Colonic mucosa (tissue), 4 donors: Measurements from ENCODE around the gene CNIH4. TPM values are rescaled to one million over a fixed set of nuclear protein-coding genes. Genes with fewer than 3 reads are reported as not detected.

ENCODE experiments used
- DNase-seq: peaks from one replicate; pipeline ENCODE4 v3.0.0-alpha.2; 2020
- H3K27ac ChIP-seq: fragments of 200-600 bp; one replicate; pipeline ENCODE4 v1.8.0; 2021
- H3K27me3 ChIP-seq: fragments of 200-600 bp; one replicate; pipeline ENCODE4 v1.8.0; 2021
- H3K36me3 ChIP-seq: fragments of 200-600 bp; one replicate; pipeline ENCODE4 v1.8.0; 2021
- H3K4me1 ChIP-seq: fragments of 200-600 bp; one replicate; pipeline ENCODE4 v1.8.0; 2021; ENCODE audit warnings: mild to moderate bottlenecking
- H3K4me3 ChIP-seq: fragments of 200-600 bp; one replicate; pipeline ENCODE4 v1.8.0; 2021
- H3K9ac ChIP-seq, 2 donors: one replicate each; pipeline ENCODE4 v1.7.0; 2013; ENCODE audit warnings: control low read depth in 2 of 2, low read depth in 2 of 2, low read length in 2 of 2
- H3K9me3 ChIP-seq: fragments of 200-600 bp; one replicate; pipeline ENCODE4 v1.8.0; 2021
- intact Hi-C: fragments of 100-400 bp; cut with DNase I; formaldehyde crosslinking; loops from one replicate; pipeline ENCODE4 v1.14.1; 2022
- total RNA-seq, 2 donors: library from RNA; stranded (reverse); fragmentation: NEBNext Ultra II Directional in 1 of 2; extraction: Animal tissue kit (Norgen Biotek cat#: 25700) in 1 of 2; gene quantifications; one replicate each; pipeline ENCODE4 v1.2.1, GENCODE V29; 2021
- TF ChIP-seq, protein P1 (sequence below): fragments of 200-600 bp; IDR thresholded peaks from one replicate; pipeline ENCODE4 v1.8.0; 2022; ENCODE audit warnings: antibody characterized with exemption, mild to moderate bottlenecking
- donor health status: healthy.
- donor health status: DM: no; HTN: no; CAD: no.
- donor health status: DM: no; HTN: no; CAD: no.

CNIH4 gene
- total RNA-seq, 2 donors from 2014 or later, result 53.0 to 80.6 TPM

GRCh38 chr1:224405604-224405970, 48.9 kb downstream of the CNIH4 start:
- TF ChIP-seq, protein P1, sequence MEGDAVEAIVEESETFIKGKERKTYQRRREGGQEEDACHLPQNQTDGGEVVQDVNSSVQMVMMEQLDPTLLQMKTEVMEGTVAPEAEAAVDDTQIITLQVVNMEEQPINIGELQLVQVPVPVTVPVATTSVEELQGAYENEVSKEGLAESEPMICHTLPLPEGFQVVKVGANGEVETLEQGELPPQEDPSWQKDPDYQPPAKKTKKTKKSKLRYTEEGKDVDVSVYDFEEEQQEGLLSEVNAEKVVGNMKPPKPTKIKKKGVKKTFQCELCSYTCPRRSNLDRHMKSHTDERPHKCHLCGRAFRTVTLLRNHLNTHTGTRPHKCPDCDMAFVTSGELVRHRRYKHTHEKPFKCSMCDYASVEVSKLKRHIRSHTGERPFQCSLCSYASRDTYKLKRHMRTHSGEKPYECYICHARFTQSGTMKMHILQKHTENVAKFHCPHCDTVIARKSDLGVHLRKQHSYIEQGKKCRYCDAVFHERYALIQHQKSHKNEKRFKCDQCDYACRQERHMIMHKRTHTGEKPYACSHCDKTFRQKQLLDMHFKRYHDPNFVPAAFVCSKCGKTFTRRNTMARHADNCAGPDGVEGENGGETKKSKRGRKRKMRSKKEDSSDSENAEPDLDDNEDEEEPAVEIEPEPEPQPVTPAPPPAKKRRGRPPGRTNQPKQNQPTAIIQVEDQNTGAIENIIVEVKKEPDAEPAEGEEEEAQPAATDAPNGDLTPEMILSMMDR, result no peak
- H3K4me3 ChIP-seq, result no peak overlapping the region
- H3K9me3 ChIP-seq, result no peaks in the 10 kb centered on the region
- peaks cover 27% of the 10 kb centered on the region for H3K36me3 ChIP-seq
- no peak overlapping the region for H3K9ac ChIP-seq
- no peaks in the 10 kb centered on the region for H3K4me1 ChIP-seq
- H3K27me3 ChIP-seq, result no peaks in the 10 kb centered on the region
- intact Hi-C loops, result no loop called here
- H3K27ac ChIP-seq, result no peak overlapping the region
- no peak for DNase-seq

GRCh38 chr1:224406216-224406615, 49.5 kb downstream of the CNIH4 start:
- intact Hi-C loops, result no loop called here
- Histone ChIP-seq H3K4me3 (no peak overlapping the region), H3K9me3 (no peaks in the 10 kb centered on the region), H3K27me3 (no peaks in the 10 kb centered on the region), H3K36me3 (peaks cover 27% of the 10 kb centered on the region), H3K4me1 (no peaks in the 10 kb centered on the region), H3K27ac (no peak overlapping the region), H3K9ac (no peak overlapping the region)
- DNase-seq, result no peak
- TF ChIP-seq, protein P1, result no peak

DNA sequence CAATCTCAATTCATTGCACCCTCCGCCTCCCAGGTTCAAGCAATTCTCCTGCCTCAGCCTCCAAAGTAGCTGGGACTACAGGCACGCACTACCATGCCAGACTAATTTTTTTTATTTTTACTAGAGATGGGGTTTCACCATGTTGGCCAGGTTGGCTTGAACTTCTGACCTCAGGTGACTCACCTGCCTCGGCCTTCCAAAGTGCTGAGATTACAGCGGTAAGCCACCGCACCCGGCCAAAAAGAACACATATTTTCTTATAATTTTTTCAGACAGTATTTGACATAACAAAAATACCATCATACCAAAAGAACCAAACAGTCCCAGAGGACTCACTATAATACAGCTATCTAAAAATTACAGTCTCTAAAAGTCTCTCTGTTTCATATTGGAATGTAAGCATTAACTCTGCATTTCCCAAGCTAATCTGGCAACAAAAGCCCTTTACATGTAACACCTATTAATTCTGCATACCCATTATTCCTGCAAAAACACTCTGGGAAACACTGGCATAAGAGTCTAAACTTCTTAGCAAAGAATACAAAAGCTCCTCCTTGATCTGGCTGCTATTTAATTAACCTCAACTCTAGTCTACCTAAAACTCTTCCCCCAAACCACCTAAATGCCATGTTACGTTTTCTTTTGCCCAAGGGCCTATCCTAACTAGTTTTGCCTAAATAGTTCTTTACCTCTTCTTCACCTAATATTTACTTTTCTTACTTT, 51.1 kb downstream of the CNIH4 start:
- H3K27me3 ChIP-seq, result no peaks in the 10 kb centered on the region
- no peak overlapping the region for H3K27ac ChIP-seq
- TF ChIP-seq, protein P1, result no peak
- H3K9ac ChIP-seq, result no peak overlapping the region
- H3K4me3 ChIP-seq, result no peak overlapping the region
- intact Hi-C loops, result no loop called here
- no peaks in the 10 kb centered on the region for H3K9me3 ChIP-seq
- H3K4me1 ChIP-seq, result no peaks in the 10 kb centered on the region
- H3K36me3 ChIP-seq, result peaks cover 27% of the 10 kb centered on the region
- no peak for DNase-seq

DNA sequence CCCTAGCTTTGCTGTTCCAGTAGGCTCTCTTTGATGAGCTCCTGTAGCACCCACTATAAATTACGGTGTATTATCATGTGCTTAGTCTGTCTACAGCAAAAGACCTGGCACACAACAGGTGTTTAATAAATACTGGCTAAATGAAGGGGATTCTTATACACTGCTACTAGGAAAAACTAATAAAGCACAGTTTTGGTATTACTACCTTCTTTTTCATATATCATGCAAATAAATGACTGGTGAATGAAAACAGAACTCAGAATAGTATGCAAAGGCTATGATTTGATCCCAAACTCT, 51.6 kb downstream of the CNIH4 start:
- intact Hi-C loops, result no loop called here

DNA sequence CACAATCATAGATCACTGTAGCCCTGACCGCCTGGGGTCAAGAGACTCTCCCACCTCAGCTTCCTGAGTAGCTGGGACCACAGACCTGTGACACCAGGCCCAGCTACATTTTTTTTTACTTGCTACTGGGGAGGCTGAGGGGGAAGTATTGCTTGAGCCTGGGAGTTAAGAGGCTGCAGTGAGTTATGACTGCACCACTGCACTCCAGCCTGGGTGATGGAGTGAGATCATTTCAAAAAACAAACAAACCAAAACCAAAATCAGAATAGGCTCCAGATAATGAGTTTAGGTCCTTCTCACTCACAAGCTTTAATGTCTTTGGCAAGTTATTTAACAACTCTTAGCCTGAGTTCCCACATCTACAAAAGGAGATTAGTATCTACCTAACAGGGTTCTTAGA, 55.1 kb downstream of the CNIH4 start:
- TF ChIP-seq, protein P1, result no peak
- Histone ChIP-seq H3K9me3 (no peaks in the 10 kb centered on the region), H3K4me3 (no peak overlapping the region), H3K36me3 (peaks cover 20% of the 10 kb centered on the region), H3K4me1 (no peaks in the 10 kb centered on the region), H3K27ac (no peak overlapping the region), H3K27me3 (no peaks in the 10 kb centered on the region), H3K9ac (no peak overlapping the region)
- intact Hi-C loops, result no loop called here
- DNase-seq, result no peak

More for the DNA sequence above, 51.6 kb downstream of the CNIH4 start:
- H3K9me3 ChIP-seq, result no peaks in the 10 kb centered on the region
- no peak for DNase-seq
- no peak overlapping the region for H3K9ac ChIP-seq
- no peaks in the 10 kb centered on the region for H3K4me1 ChIP-seq
- H3K4me3 ChIP-seq, result no peak overlapping the region
- H3K27me3 ChIP-seq, result no peaks in the 10 kb centered on the region
- H3K27ac ChIP-seq, result no peak overlapping the region
- TF ChIP-seq, protein P1, result no peak
- peaks cover 28% of the 10 kb centered on the region for H3K36me3 ChIP-seq
